ENCODE results near the gene PXT1.
"Not testable (repeated sequence)": the region's sequence is repeated elsewhere in the genome, so short reads cannot be mapped to it uniquely, and the experiment has no call there.

PXT1 gene

GRCh38 chr6:36442671-36443470 lies at the start of gene PXT1, which contains the start of gene KCTD20:
TSS of gene PXT1 (minus strand) at chr6:36442854. CDS start at chr6:36426082, 16,772 bp downstream.
TSS of gene KCTD20 (plus strand) at chr6:36443000. CDS start at chr6:36470098, 27,098 bp downstream.
- peak; percentile 75 for DNase-seq (ENCODE audit: low read depth)

- no peak for DNase-seq (ENCODE audit: low read depth)
Measured at GRCh38 chr6:36492092-36492491, 49.4 kb upstream of the PXT1 start.

DNA sequence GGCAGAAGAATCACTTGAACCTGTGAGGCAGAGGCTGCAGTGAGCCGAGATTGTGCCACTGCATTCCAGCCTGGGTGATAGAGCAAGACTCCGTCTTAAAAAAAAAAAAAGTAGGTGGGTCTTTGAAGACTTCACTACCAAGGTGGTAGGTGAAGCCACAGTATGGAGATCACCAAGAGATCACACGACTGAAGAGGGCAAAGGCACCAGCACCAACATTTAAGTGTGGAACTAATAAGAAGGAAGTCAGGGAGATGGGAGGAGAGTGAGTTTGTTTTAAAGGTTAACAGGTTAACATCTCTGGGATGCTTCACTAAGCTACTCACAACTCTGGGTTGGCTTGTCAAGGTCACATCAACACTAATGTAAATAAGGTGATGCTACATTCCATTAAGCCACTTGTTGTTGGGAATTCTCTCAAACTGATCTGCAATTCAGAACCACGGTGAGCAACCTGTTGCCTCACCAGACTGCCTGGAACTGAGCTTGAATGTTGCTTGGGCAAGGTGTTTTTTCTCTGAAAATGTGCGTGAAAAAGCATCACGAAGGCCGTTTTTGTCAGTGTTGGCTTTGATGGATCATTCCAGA lies 48.8 kb upstream of the PXT1 start:
- no peak for DNase-seq (ENCODE audit: low read depth)

GRCh38 chr6:36489426-36489825 lies 46.8 kb upstream of the PXT1 start:
- no peak for DNase-seq (ENCODE audit: low read depth)

- DNase-seq (ENCODE audit: low read depth): no peak
Measured at GRCh38 chr6:36488221-36488620, 45.6 kb upstream of the PXT1 start.

- DNase-seq (ENCODE audit: low read depth): no peak
Measured at GRCh38 chr6:36487698-36488097, 45.0 kb upstream of the PXT1 start.

DNA sequence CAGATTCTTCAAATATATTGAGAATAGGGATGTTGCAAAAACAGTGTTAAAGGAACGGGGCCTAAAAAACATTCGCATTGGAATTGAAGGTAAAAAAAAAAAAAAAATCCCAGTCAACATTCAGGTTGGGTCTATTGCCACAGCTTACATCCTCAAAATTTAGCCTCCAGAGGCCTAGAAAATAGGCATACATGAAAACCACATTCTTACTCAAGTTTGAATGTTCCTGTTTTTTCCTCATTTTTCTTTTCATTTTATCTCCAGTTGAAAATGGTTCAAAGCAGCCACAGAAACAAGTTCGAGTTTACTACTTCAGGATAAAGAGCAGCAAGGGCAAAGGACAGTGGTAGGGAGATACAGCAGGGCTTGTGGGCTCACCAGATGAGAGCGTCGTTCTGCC lies 42.1 kb upstream of the PXT1 start:
- DNase-seq (ENCODE audit: low read depth): no peak

GRCh38 chr6:36483326-36483725 lies 40.7 kb upstream of the PXT1 start:
- not testable (repeated sequence) for DNase-seq (ENCODE audit: low read depth)

- DNase-seq (ENCODE audit: low read depth): no peak
Measured at GRCh38 chr6:36479256-36479655, 36.6 kb upstream of the PXT1 start.

GRCh38 chr6:36478051-36478526 lies 35.4 kb upstream of the PXT1 start:
- DNase-seq (ENCODE audit: low read depth): peak; percentile 88

DNA sequence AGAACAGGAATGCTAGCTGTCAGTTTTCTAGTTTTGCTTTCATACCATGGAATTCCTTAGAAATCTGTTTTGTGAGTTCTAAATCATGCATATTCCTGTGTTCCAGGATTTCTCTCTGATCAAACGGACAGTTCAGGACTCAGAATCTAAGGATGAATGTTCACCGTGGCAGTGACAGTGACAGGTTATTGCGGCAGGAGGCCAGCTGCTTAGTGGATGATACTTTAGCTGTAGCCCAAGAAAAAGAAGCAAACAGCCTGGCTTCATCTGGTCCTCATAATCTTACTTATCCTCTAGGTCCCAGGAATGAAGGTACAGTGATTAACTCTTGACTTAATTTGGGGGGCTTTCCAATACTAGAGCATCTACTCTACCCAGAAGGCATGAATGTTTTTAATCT lies 27.3 kb upstream of the PXT1 start:
- DNase-seq (ENCODE audit: low read depth): no peak

DNA sequence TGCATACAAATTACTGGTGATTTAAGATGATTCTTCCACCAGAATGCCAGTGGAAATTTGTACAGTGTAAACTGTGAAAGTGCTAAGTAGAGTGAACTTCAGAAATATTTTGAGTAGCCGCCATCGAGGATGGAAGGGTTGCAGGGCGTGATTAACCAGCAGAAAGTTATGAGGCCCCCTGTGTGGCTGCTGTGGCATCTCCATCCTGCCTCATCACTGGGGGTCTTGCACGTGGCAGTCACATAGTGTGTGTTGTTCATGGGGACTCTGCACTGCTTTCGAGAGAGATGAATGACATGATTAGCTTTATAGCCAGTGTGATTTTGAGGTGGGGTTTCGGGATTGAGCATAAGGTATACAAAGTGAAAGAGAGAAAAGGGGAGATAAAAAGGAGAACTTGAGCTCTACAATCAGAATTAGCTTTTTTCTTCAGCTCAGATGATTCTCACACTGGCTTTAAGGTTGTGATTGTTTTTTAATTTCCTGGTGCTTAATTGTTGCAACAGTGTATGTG lies 26.6 kb upstream of the PXT1 start:
- DNase-seq (ENCODE audit: low read depth): no peak

- no peak for DNase-seq (ENCODE audit: low read depth)
Measured at GRCh38 chr6:36467625-36468024, 25.0 kb upstream of the PXT1 start.

DNA sequence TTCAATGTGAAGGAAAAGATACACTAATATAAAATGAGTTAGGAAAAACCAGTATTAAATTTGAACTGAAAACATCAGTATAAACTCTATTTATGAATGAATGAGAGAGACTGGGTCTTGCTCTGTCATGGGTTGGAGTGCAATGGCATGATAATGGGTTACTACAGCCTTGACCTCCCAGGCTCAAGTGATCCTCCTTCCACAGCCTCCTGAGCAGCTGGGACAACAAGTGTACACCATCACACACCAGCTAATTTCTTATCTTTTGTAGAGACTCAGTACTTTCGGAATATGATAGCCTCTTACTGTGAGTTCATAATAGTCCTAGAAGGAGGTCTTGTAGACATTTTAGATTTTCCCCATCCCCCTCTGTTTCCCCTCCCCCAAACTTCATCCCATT lies 21.6 kb upstream of the PXT1 start:
- DNase-seq (ENCODE audit: low read depth): no peak

GRCh38 chr6:36463676-36464075 lies 21.0 kb upstream of the PXT1 start:
- no peak for DNase-seq (ENCODE audit: low read depth)

- DNase-seq (ENCODE audit: low read depth): no peak
Measured at GRCh38 chr6:36461646-36462045, 19.0 kb upstream of the PXT1 start.

GRCh38 chr6:36460916-36461315 lies 18.3 kb upstream of the PXT1 start:
- DNase-seq (ENCODE audit: low read depth): no peak

DNA sequence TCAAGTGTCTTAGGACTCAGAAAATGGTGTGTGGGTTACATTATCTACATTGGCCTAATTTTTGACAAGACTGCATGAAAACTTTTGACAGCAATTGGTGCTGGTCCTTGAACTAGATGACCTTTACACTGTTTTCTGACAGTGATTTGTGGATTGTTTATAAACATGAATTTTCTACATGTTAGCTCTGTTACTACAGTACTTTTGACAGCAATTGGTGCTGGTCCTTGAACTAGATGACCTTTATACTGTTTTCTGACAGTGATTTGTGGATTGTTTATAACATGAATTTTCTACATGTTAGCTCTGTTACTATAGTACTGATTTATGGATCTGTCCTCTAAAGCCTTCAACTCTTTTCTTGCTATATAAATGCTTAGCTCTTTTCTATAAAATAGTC lies 16.8 kb upstream of the PXT1 start:
- no peak for DNase-seq (ENCODE audit: low read depth)

DNA sequence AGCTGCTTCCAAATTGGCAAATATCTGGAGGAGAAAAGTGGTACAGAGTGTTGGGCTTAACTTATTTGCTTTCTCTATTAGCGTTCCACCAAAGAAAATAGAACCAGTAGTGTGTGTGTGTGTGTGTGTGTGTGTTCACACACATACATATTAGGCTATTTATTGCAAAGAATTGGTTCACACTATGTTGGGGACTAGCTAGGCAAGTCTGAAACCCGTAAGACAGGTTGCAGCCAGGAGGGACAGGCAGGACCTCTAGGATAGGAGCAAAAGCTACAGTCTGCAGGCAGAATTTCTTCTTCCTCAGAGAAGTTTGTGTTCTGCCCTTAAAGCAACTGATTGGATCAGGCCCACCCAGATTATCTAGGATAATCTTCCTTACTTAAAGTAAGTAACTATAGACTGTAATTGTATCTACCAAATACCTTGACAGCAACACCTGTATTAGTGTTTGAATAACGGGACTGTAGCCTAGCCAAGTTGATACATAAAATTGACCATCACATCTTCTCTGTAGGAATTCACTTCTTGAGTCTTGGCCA lies 12.9 kb upstream of the PXT1 start:
- no peak for DNase-seq (ENCODE audit: low read depth)

GRCh38 chr6:36452897-36453296 lies 10.2 kb upstream of the PXT1 start:
- DNase-seq (ENCODE audit: low read depth): not testable (repeated sequence)

GRCh38 chr6:36449173-36449572 lies 6.5 kb upstream of the PXT1 start:
- DNase-seq (ENCODE audit: low read depth): not testable (repeated sequence)

DNA sequence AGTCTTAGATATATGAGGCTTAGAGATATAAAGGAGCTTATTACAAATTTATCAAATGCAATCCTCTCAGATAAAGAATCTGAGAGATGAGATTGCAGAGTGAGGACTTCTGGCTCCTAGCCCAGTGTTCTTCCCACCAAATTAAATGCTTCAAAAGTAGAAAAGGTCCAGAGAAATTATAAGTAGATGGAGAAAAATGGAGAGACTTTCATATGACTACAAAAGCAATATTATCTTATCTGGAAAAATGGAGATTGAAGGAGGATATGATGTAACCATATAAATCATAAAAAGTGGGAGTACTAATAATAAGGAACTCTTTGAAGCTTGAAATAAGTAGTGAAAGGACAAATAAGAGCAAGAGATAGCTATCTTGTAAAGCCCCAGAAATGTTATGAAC lies 3.0 kb upstream of the PXT1 start:
- no peak for DNase-seq (ENCODE audit: low read depth)

GRCh38 chr6:36444470-36444869 lies 1.8 kb upstream of the PXT1 start:
- no peak for DNase-seq (ENCODE audit: low read depth)
